HCT116 (cell line): ENCODE results near the gene P3H3. TPM values are rescaled to one million over a fixed set of nuclear protein-coding genes. Genes with fewer than 3 reads are reported as not detected.

Source experiments
- ATAC-seq: fragments of 200-7000 bp; cut with Tn5 transposase; 2 replicates; pipeline ENCODE4 v1.9.1; 2020; ENCODE audit warnings: mild to moderate bottlenecking, moderate library complexity
- BruUV-seq: library from RNA; stranded (reverse); fragments of 400-500 nt; replicated peaks from 2 replicates; lab custom pipeline; 2021; lab: Mats Ljungman, UMichigan
- CTCF ChIA-PET: fragments of 300-600 bp; sonication (Branson Sonifier 250); formaldehyde crosslinking; loops from one replicate; lab custom pipeline; 2021; ENCODE audit warnings: antibody characterized with exemption; lab: Charles Lee
- POLR2A ChIA-PET: fragments of 300-600, 350-600 bp; sonication (Branson Sonifier 250); formaldehyde crosslinking; loops from one replicate; lab custom pipeline; 2021; ENCODE audit warnings: antibody characterized with exemption; lab: Charles Lee
- RAD21 ChIA-PET, 2 experiments: fragments of 300-600 bp; sonication (Branson Sonifier 250); formaldehyde crosslinking; loops; one replicate each; lab custom pipeline; 2023; ENCODE audit warnings: low total read pairs in 2 of 2; ENCODE audit not compliant: uncharacterized antibody in 2 of 2, unreplicated experiment in 2 of 2, low non-redundant PET in 1 of 2; lab: Charles Lee
- DNase-seq: peaks from one replicate; pipeline ENCODE4 v3.0.0-alpha.2; 2010; ENCODE audit warnings: low read depth, low spot score
- H2AFZ ChIP-seq: fragments of 200-600 bp; shearing (Covaris generic), sonication (generic); 2 replicates; pipeline ENCODE4 v1.6.1; 2017; ENCODE audit warnings: low read depth, mixed run types, mixed read lengths, antibody characterized with exemption, low read length; ENCODE audit not compliant: poor library complexity, severe bottlenecking
- H3K27ac ChIP-seq: 2 replicates; pipeline ENCODE4 v1.5.1; 2012; ENCODE audit warnings: low read depth, low read length
- H3K27me3 ChIP-seq: fragments of 200-600 bp; sonication (generic); 2 replicates; pipeline ENCODE4 v1.6.1; 2016; ENCODE audit warnings: mixed run types, low read length, mixed read lengths; ENCODE audit not compliant: insufficient read depth
- H3K36me3 ChIP-seq, 2 experiments: fragments of 200-500 bp in 1 of 2; fragments of 200-600 bp in 1 of 2; sonication (Bioruptor generic) in 1 of 2; sonication (generic) in 1 of 2; 2 replicates each; pipeline versions ENCODE4 v1.5.1 to v1.6.1; 2014 to 2016; ENCODE audit warnings: low read length in 2 of 2, inconsistent platforms in 1 of 2, mixed read lengths in 1 of 2, mixed run types in 1 of 2; ENCODE audit not compliant: insufficient read depth in 2 of 2, control insufficient read depth in 1 of 2
- H3K4me1 ChIP-seq, 2 experiments: fragments of 200-600 bp in 1 of 2; sonication (generic) in 1 of 2; 2 replicates each; pipeline versions ENCODE4 v1.5.1 to v1.6.1; 2012 to 2017; ENCODE audit warnings: low read length in 2 of 2, inconsistent platforms in 1 of 2, mild to moderate bottlenecking in 1 of 2, mixed read lengths in 1 of 2, mixed run types in 1 of 2, moderate library complexity in 1 of 2; ENCODE audit not compliant: insufficient read depth in 2 of 2, control insufficient read depth in 1 of 2
- H3K4me2 ChIP-seq: fragments of 200-600 bp; sonication (generic); 2 replicates; pipeline ENCODE4 v1.6.1; 2017; ENCODE audit warnings: mixed run types, low read length, mixed read lengths
- H3K4me3 ChIP-seq, 2 experiments: fragments of 200-600 bp in 1 of 2; sonication (generic) in 1 of 2; replicated peaks in 1 of 2; 2 replicates each; pipeline ENCODE4 v1.5.1; 2011 to 2016; ENCODE audit warnings: low read length in 2 of 2, control low read depth in 1 of 2, low read depth in 1 of 2, mild to moderate bottlenecking in 1 of 2, mixed read lengths in 1 of 2, mixed run types in 1 of 2
- H3K79me2 ChIP-seq: fragments of 200-600 bp; sonication (generic); 2 replicates; pipeline ENCODE4 v1.6.1; 2017; ENCODE audit warnings: mild to moderate bottlenecking, mixed run types, low read length, moderate library complexity, mixed read lengths; ENCODE audit not compliant: insufficient read depth
- H3K9ac ChIP-seq: fragments of 200-600 bp; sonication (generic); 2 replicates; pipeline ENCODE4 v1.6.1; 2016; ENCODE audit warnings: low read length, mixed read lengths
- H3K9me2 ChIP-seq: fragments of 200-600 bp; sonication (generic), shearing (Covaris generic); 2 replicates; pipeline ENCODE4 v1.6.1; 2017; ENCODE audit warnings: mixed run types, mild to moderate bottlenecking, moderate library complexity; ENCODE audit not compliant: insufficient read depth
- H3K9me3 ChIP-seq, 2 experiments: fragments of 200-500 bp in 1 of 2; fragments of 200-600 bp in 1 of 2; sonication (Bioruptor generic) in 1 of 2; sonication (generic) in 1 of 2; 2 replicates each; pipeline ENCODE4 v1.6.1; 2014 to 2017; ENCODE audit warnings: low read length in 2 of 2, mixed read lengths in 2 of 2, inconsistent platforms in 1 of 2, low read depth in 1 of 2, mild to moderate bottlenecking in 1 of 2, mixed run types in 1 of 2, moderate library complexity in 1 of 2; ENCODE audit not compliant: control insufficient read depth in 1 of 2, insufficient read depth in 1 of 2
- H4K20me1 ChIP-seq: fragments of 200-600 bp; sonication (generic), shearing (Covaris generic); 2 replicates; pipeline ENCODE4 v1.6.1; 2017; ENCODE audit warnings: mixed run types, mild to moderate bottlenecking, moderate library complexity; ENCODE audit not compliant: insufficient read depth
- CEBPB ChIP-seq: IDR thresholded peaks from 2 replicates; pipeline ENCODE4 v1.6.1; 2012; ENCODE audit warnings: low read depth
- CTCF ChIP-seq, 3 experiments: fragments of 200-600 bp in 1 of 3; sonication (generic) in 1 of 3; IDR thresholded peaks in 2 of 3; conservative IDR thresholded peaks in 1 of 3; 2 replicates each; pipeline ENCODE4 v1.5.1; 2012 to 2017; ENCODE audit warnings: low read depth in 2 of 3, low read length in 2 of 3, antibody characterized with exemption in 1 of 3, borderline replicate concordance in 1 of 3, control low read depth in 1 of 3, mild to moderate bottlenecking in 1 of 3, mixed read lengths in 1 of 3, mixed run types in 1 of 3, moderate library complexity in 1 of 3; ENCODE audit not compliant: insufficient read depth in 1 of 3
- EGR1 ChIP-seq: IDR thresholded peaks from 2 replicates; pipeline ENCODE4 v1.6.1; 2012; ENCODE audit warnings: low read depth
- ELF1 ChIP-seq: IDR thresholded peaks from 2 replicates; pipeline ENCODE4 v1.6.1; 2012; ENCODE audit warnings: low read depth, borderline replicate concordance
- EZH2phosphoT487 ChIP-seq: fragments of 200-600 bp; IDR thresholded peaks from 2 replicates; pipeline ENCODE4 v1.6.1; 2018; ENCODE audit warnings: antibody characterized with exemption, borderline replicate concordance
- FOSL1 ChIP-seq: IDR thresholded peaks from 2 replicates; pipeline ENCODE4 v1.6.1; 2012; ENCODE audit warnings: low read depth
- JUND ChIP-seq: IDR thresholded peaks from 2 replicates; pipeline ENCODE4 v1.6.1; 2012
- RAD21 ChIP-seq: IDR thresholded peaks from 2 replicates; pipeline ENCODE4 v1.6.1; 2012; ENCODE audit warnings: low read depth, mild to moderate bottlenecking
- SIN3A ChIP-seq: IDR thresholded peaks from 2 replicates; pipeline ENCODE4 v1.6.1; 2012; ENCODE audit warnings: low read depth
- SP1 ChIP-seq: IDR thresholded peaks from 2 replicates; pipeline ENCODE4 v1.6.1; 2012; ENCODE audit warnings: low read depth
- SRF ChIP-seq: IDR thresholded peaks from 2 replicates; pipeline ENCODE4 v1.6.1; 2012; ENCODE audit warnings: low read depth
- ZFX ChIP-seq: fragments of 450-650 bp; IDR thresholded peaks from 2 replicates; pipeline ENCODE4 v1.6.1; 2017
- ZNF274 ChIP-seq: fragments of 200-500 bp; sonication (Bioruptor generic); IDR thresholded peaks from 2 replicates; pipeline ENCODE4 v1.6.1; 2014; ENCODE audit warnings: mild to moderate bottlenecking, low read depth, low read length, inconsistent platforms
- intact Hi-C: fragments of 100-400 bp; cut with micrococcal nuclease; formaldehyde crosslinking; loops from 2 replicates; pipeline ENCODE4 v1.10.0; 2022
- total RNA-seq: library from RNA; stranded (reverse); gene quantifications from one replicate; pipeline ENCODE4 v1.2.1, GENCODE V29; 2021; ENCODE audit not compliant: unreplicated experiment
- TF ChIP-seq, protein P1 (sequence below): IDR thresholded peaks from 2 replicates; pipeline ENCODE4 v1.6.1; 2012; ENCODE audit warnings: low read depth
- TF ChIP-seq, protein P2 (sequence below): IDR thresholded peaks from 2 replicates; pipeline ENCODE4 v1.6.1; 2012
- TF ChIP-seq, protein P3 (sequence below): IDR thresholded peaks from 2 replicates; pipeline ENCODE4 v1.6.1; 2012

The P3H3 gene
- total RNA-seq, 1 experiment from 2014 or later = 32.2 TPM

DNA sequence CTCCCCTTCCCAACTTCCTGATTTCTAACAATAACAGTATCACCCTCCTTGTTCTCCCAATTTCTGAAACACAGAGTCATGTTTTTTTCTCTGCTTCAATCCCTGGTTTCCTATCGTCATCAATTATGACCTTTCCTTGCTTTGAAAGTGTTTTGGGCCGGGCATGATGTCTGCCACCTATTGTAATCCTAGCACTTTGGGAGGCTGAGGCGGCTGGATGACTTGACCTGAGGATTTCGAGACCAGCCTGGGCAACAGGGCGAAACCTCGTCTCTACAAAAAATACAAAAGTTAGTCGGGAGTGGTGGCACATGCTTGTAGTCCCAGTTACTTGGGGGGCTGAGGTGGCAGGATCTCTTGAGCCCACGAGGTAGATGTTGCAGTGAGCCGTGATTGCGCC is 19.2 kb upstream of the P3H3 start (continued):
- TF ChIP-seq, protein P1, sequence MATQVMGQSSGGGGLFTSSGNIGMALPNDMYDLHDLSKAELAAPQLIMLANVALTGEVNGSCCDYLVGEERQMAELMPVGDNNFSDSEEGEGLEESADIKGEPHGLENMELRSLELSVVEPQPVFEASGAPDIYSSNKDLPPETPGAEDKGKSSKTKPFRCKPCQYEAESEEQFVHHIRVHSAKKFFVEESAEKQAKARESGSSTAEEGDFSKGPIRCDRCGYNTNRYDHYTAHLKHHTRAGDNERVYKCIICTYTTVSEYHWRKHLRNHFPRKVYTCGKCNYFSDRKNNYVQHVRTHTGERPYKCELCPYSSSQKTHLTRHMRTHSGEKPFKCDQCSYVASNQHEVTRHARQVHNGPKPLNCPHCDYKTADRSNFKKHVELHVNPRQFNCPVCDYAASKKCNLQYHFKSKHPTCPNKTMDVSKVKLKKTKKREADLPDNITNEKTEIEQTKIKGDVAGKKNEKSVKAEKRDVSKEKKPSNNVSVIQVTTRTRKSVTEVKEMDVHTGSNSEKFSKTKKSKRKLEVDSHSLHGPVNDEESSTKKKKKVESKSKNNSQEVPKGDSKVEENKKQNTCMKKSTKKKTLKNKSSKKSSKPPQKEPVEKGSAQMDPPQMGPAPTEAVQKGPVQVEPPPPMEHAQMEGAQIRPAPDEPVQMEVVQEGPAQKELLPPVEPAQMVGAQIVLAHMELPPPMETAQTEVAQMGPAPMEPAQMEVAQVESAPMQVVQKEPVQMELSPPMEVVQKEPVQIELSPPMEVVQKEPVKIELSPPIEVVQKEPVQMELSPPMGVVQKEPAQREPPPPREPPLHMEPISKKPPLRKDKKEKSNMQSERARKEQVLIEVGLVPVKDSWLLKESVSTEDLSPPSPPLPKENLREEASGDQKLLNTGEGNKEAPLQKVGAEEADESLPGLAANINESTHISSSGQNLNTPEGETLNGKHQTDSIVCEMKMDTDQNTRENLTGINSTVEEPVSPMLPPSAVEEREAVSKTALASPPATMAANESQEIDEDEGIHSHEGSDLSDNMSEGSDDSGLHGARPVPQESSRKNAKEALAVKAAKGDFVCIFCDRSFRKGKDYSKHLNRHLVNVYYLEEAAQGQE = no peak
- TF ChIP-seq EGR1 = no peak
- TF ChIP-seq SIN3A = no peak
- no peak for TF ChIP-seq EZH2phosphoT487
- TF ChIP-seq, protein P2, sequence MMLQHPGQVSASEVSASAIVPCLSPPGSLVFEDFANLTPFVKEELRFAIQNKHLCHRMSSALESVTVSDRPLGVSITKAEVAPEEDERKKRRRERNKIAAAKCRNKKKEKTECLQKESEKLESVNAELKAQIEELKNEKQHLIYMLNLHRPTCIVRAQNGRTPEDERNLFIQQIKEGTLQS = no peak
- TF ChIP-seq, protein P3, sequence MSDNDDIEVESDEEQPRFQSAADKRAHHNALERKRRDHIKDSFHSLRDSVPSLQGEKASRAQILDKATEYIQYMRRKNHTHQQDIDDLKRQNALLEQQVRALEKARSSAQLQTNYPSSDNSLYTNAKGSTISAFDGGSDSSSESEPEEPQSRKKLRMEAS = no peak

- no peaks in the 10 kb centered on the region for H3K27me3 ChIP-seq
- H3K79me2 ChIP-seq = no peaks in the 10 kb centered on the region
- no peak overlapping the region for H3K9ac ChIP-seq
- CTCF ChIA-PET = no interaction called here
- BruUV-seq = no TSS peak
- H3K36me3 ChIP-seq = no peaks in the 10 kb centered on the region
- no peak overlapping the region for H2AFZ ChIP-seq
- POLR2A ChIA-PET = no interaction called here
- no peaks in the 10 kb centered on the region for H4K20me1 ChIP-seq
- peaks cover 2 to 8% of the 10 kb centered on the region in 2 experiments; a peak in 3 of 4 replicates for H3K4me1 ChIP-seq
- no peak for ATAC-seq
- RAD21 ChIA-PET = no interaction called here
- H3K27ac ChIP-seq = no peak overlapping the region
- no peaks in the 10 kb centered on the region for H3K9me2 ChIP-seq
- no peak for DNase-seq
- intact Hi-C loops = no loop called here
- H3K9me3 ChIP-seq = no peaks in the 10 kb centered on the region
- H3K4me3 ChIP-seq = no peak overlapping the region
- no peak overlapping the region for H3K4me2 ChIP-seq
- no peak for TF ChIP-seq ELF1
- TF ChIP-seq, protein P2 = no peak
- TF ChIP-seq ZFX = no peak
- no peak for TF ChIP-seq CTCF (IDR thresholded peaks at IDR 0.05 in 2 of 3, conservative IDR thresholded peaks at IDR 0.05 in 1 of 3; ENCODE audit: borderline replicate concordance in 1 of 3, insufficient read depth in 1 of 3, low read depth in 2 of 3, low read length in 2 of 3)
- TF ChIP-seq SRF = no peak
- no peak for TF ChIP-seq CEBPB
- TF ChIP-seq JUND = no peak
- no peak for TF ChIP-seq ZNF274
- TF ChIP-seq SP1 = no peak
- TF ChIP-seq, protein P1 = no peak
- TF ChIP-seq EGR1 = no peak
- TF ChIP-seq RAD21 = no peak
- TF ChIP-seq EZH2phosphoT487 = no peak
- TF ChIP-seq FOSL1 = no peak
- TF ChIP-seq, protein P3 = no peak
Measured at GRCh38 chr12:6810758-6811157, 17.4 kb upstream of the P3H3 start.
